ENCODE data around the gene PKHD1.

DNA sequence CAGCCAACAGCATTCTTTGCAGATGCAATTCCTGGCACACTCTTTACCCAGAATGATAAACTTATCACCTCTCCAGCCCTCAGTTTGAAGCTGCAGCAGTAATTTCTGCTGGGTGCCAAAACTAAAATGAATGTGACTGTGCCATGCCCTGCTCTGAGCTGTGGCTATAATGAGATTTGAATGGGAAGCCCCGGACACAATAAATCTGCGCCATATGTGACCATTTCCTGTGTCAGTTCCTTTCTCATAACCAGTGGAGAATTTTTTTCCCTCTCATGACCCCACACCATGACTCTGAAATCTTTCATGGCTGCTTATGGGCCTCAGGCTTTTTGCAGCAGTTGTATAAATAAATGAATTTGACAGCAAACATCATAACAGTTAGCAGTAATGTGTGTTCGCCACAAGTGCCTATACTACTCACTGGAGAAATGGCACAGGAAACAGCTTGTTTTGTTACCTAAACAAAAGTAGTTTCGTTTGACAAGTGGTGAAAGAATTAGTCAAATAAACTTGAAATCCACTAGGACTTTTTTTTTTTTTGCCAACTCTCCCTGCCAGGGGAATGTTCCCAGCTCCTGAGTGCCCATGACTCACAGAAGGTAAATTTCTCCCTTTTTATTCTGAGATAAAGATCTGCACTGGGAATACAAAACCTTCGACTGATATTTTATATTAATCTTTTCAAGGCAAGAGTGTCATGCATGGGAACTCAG is 408.4 kb downstream of the PKHD1 start:
- TF ChIP-seq, protein P1, sequence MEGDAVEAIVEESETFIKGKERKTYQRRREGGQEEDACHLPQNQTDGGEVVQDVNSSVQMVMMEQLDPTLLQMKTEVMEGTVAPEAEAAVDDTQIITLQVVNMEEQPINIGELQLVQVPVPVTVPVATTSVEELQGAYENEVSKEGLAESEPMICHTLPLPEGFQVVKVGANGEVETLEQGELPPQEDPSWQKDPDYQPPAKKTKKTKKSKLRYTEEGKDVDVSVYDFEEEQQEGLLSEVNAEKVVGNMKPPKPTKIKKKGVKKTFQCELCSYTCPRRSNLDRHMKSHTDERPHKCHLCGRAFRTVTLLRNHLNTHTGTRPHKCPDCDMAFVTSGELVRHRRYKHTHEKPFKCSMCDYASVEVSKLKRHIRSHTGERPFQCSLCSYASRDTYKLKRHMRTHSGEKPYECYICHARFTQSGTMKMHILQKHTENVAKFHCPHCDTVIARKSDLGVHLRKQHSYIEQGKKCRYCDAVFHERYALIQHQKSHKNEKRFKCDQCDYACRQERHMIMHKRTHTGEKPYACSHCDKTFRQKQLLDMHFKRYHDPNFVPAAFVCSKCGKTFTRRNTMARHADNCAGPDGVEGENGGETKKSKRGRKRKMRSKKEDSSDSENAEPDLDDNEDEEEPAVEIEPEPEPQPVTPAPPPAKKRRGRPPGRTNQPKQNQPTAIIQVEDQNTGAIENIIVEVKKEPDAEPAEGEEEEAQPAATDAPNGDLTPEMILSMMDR (IDR thresholded peaks at IDR 0.05) = no peak
- no peak for TF ChIP-seq POLR2A (IDR thresholded peaks at IDR 0.05)
- TF ChIP-seq POLR2AphosphoS5 (IDR thresholded peaks at IDR 0.05) = no peak
- TF ChIP-seq EP300 (IDR thresholded peaks at IDR 0.05; ENCODE audit: low read depth) = no peak
